KOPT-K1 (cell line): ENCODE data around the gene MAGEA9.
"Not testable (repeated sequence)": the region's sequence is repeated elsewhere in the genome, so short reads cannot be mapped to it uniquely, and the experiment has no call there.

ENCODE experiments used
- H3K27ac ChIP-seq: fragments of 200-600 bp; sonication (generic); 2 replicates; pipeline ENCODE4 v1.5.1; 2016; ENCODE audit warnings: antibody characterized with exemption, mild to moderate bottlenecking, low read depth, low read length; ENCODE audit not compliant: poor library complexity, severe bottlenecking
- H3K36me3 ChIP-seq: fragments of 200-600 bp; sonication (generic); 2 replicates; pipeline ENCODE4 v1.5.1; 2017; ENCODE audit warnings: antibody characterized with exemption, mild to moderate bottlenecking, low read length, moderate library complexity; ENCODE audit not compliant: insufficient read depth
- H3K9me3 ChIP-seq: fragments of 200-600 bp; sonication (generic); 2 replicates; pipeline ENCODE4 v1.5.1; 2017; ENCODE audit warnings: antibody characterized with exemption, low read length, mild to moderate bottlenecking; ENCODE audit not compliant: insufficient read depth, poor library complexity, severe bottlenecking

MAGEA9 gene

GRCh38 chrX:149795531-149795930 is 13.8 kb downstream of the MAGEA9 start:
- H3K27ac ChIP-seq, H3K9me3 ChIP-seq, H3K36me3 ChIP-seq: not testable (repeated sequence)

DNA sequence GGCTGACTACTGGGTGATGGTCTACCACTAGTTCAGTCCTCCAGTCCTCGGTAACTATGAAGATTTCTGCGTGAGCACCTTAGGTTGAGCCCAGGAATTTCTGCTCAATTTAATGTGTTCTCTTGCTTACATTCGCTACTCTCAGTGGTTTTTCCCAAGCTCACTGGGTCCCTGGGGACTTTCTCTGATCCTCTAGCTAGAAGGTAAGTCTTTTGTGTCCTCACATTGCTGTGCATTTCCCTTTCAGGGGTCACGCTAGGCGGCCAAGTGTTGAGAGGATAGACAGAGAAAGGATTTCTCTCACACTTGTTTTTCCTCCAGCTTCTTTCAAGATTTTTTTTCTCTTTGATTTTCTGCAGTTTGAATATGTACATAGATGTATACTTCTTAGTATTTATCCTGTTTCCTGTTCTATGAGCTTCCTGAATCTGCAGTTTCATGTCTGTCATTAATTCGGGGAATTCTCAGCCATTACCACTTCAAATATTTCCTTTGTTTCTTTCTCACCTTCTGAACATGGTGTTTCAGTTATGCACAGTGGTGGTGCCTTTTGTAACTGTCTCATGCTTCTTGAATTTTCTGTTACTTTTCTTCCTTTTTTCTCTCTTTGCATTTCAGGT is 17.5 kb downstream of the MAGEA9 start:
- H3K36me3 ChIP-seq, result no peaks in the 10 kb centered on the region
- no peaks in the 10 kb centered on the region for H3K9me3 ChIP-seq
- H3K27ac ChIP-seq, result no peak overlapping the region

- Histone ChIP-seq H3K9me3 (no peaks in the 10 kb centered on the region), H3K27ac (no peak overlapping the region), H3K36me3 (no peaks in the 10 kb centered on the region)
Measured at GRCh38 chrX:149799938-149800337, 18.2 kb downstream of the MAGEA9 start.

DNA sequence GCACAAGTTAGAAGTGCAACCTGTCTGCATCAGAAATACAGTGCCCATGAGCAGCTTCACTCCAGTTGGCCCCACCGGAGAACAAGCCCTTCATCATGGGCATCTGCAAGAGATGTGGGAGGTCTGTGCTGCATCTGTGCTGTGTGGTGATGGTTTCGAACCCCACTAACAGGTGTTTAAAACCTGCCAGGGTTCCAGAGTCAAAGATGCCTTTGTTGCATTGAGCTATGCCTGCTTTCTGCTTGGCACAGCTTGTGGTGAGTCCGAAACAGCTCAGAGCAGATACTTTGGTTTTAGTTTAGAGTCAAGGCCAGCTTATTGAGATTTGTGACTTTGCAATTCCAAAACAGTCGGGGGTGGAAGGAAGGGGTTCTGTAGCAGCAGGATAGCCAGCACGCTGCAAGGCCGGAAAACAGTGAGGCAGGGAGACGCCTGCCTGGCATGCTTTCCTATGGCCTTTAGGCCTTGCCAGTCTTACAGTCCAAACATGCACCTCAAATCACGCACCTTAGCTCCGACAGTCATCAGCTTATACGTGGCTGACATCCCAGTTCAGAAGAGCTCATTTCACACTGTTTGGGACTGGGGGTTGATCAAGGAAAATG is 21.8 kb downstream of the MAGEA9 start:
- no peaks in the 10 kb centered on the region for H3K36me3 ChIP-seq
- H3K27ac ChIP-seq, result no peak overlapping the region
- no peaks in the 10 kb centered on the region for H3K9me3 ChIP-seq

DNA sequence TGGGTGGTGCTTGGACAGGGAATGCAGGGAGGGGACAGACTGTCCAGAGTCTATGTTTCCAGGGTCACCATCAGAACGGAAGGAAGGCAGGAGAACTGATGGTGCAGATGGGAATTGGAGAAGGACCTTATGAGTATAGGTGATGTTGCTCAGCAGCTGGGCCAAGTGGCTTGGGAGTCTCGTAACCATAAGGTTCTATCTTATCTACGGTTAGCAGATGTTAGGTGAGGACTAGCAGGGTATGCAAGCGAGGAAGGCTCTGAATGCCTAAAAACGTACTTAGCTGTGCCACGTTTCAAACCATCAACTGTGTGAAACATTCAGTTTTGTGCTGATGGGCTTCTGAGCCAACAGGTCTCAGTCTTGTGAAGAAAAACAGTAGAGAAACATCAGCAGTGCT is 22.4 kb downstream of the MAGEA9 start:
- Histone ChIP-seq H3K27ac (no peak overlapping the region), H3K9me3 (no peaks in the 10 kb centered on the region), H3K36me3 (no peaks in the 10 kb centered on the region)

GRCh38 chrX:149807747-149808458 is 26.2 kb downstream of the MAGEA9 start:
- no peaks in the 10 kb centered on the region for H3K9me3 ChIP-seq
- H3K27ac ChIP-seq, result no peak overlapping the region
- no peaks in the 10 kb centered on the region for H3K36me3 ChIP-seq

GRCh38 chrX:149818652-149819051 is 36.9 kb downstream of the MAGEA9 start:
- no peak overlapping the region for H3K27ac ChIP-seq
- H3K36me3 ChIP-seq, result no peaks in the 10 kb centered on the region
- no peaks in the 10 kb centered on the region for H3K9me3 ChIP-seq

DNA sequence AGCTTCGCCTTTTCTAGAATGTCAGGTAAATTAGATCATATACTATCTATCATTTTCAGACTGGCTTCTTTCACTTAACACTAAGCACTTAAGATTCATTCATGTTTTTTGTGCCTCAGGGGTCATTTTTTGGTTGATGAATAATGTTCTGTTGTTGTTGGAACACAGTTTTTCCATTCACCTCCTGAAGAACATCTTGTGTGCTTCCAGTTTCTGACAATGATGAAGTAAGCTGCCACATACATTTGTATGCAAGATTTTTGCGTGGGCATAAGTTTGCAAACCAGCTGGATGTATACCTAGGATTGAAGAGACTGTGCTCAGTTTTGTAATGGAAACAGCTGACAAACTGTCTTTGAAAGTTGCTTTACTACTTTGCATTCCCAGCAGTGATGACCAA is 37.6 kb downstream of the MAGEA9 start:
- H3K9me3 ChIP-seq, result no peaks in the 10 kb centered on the region
- H3K36me3 ChIP-seq, result no peaks in the 10 kb centered on the region
- no peak overlapping the region for H3K27ac ChIP-seq

DNA sequence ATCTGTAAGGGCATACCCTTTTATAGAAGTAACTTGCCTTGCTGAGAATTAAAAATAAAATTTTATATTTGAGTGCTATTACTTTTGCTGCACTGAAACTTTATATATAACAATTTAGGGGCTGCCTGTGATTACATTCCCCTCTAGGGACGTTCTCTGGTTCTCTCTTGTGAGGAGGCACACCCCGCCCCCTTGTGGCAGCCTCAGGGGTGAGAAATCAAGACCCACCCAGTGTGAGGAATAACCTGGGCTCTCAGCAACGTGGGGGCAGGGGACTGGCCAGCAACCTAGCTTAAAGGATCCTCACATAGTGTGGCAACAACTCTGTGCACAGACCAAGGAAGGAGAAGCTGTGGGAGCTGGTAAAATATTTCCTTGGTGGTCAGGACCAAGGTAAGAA is 43.7 kb downstream of the MAGEA9 start:
- H3K36me3 ChIP-seq, result no peaks in the 10 kb centered on the region
- no peak overlapping the region for H3K27ac ChIP-seq
- no peaks in the 10 kb centered on the region for H3K9me3 ChIP-seq

DNA sequence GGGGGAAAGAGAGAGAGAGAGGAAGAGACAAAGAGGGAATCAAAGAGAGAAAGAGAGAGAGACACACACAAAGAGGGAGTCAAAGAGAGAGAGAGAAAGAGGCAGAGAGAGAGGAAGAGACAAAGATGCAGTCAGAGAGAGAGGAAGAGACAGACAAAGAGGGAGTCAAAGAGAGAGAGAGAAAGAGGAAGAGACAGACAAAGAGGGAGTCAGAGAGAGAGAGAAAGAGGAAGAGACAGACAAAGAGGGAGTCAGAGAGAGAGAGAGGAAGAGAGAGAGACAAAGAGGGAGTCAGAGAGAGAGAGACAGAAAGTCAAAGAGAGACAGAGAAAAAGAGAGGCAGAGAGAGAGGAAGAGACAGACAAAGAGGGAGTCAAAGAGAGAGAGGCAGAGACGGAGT is 45.5 kb downstream of the MAGEA9 start:
- no peaks in the 10 kb centered on the region for H3K36me3 ChIP-seq
- no peak overlapping the region for H3K27ac ChIP-seq
- no peaks in the 10 kb centered on the region for H3K9me3 ChIP-seq

GRCh38 chrX:149829751-149830191 is 48.0 kb downstream of the MAGEA9 start:
- no peak overlapping the region for H3K27ac ChIP-seq
- no peaks in the 10 kb centered on the region for H3K36me3 ChIP-seq
- no peaks in the 10 kb centered on the region for H3K9me3 ChIP-seq

DNA sequence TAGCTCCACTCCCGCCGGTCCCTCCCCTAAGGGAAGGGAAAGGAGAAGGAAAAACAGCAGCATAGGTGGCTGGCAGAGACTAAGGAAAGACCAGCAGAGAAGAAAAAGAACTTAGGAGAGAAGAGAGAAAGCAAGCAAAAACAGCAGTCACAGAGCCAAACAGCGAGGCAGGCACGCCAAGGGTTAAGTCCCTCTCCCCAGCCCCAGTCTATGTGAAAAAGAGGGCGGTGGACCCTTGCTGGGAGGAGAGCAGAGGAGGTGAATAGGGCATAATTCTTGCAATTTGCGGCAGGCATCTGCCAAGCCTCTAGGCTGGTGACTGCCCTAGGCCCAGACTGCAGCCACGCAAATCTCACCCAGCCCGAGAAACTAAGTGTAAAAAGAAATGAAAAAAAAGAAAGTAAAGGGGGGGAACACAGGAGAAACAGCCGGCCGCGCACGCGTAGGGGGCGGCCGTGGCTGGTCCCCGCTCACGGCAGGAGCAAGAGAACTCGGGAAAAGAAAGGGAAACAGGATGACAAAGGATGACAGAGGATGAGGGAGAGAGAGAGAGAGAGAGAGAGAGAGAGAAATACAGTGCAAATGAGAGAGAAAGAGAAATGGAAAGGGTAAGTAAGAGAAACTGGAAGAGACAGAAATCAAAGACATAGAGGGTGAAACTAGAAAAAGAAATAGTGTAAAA is 48.6 kb downstream of the MAGEA9 start:
- no peak overlapping the region for H3K27ac ChIP-seq
- no peaks in the 10 kb centered on the region for H3K36me3 ChIP-seq
- no peaks in the 10 kb centered on the region for H3K9me3 ChIP-seq

- H3K9me3 ChIP-seq, result no peaks in the 10 kb centered on the region
- no peak overlapping the region for H3K27ac ChIP-seq
- no peaks in the 10 kb centered on the region for H3K36me3 ChIP-seq
Measured at GRCh38 chrX:149831473-149831872, 49.7 kb downstream of the MAGEA9 start.

DNA sequence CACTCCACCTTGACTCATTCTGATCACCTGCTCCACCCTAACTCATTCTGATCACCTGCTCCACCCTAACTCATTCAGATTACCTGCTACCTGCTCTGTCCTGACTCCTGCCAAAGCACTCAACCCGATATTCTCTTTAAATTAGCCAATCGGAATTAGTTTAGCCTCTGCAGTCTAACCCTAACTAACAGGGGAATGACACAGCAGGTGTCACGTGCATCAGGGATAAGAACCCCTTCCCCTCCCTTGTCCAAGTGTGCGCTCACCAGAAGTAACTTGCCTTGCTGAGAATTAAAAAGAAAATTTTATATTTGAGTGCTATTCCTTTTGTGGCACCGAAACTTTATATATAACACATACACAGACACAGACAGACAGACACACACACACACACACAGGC is 55.0 kb downstream of the MAGEA9 start:
- not testable (repeated sequence) for H3K27ac ChIP-seq, H3K9me3 ChIP-seq, H3K36me3 ChIP-seq

- Histone ChIP-seq H3K9me3 (no peaks in the 10 kb centered on the region), H3K36me3 (no peaks in the 10 kb centered on the region), H3K27ac (no peak overlapping the region)
Measured at GRCh38 chrX:149837167-149837566, 55.4 kb downstream of the MAGEA9 start.
